C4-2B (cell line): ENCODE data around the gene SPEM1.

Experiments
- CTCF ChIP-seq: fragments of 450-650 bp; conservative IDR thresholded peaks from 2 replicates; pipeline ENCODE4 v1.5.1; 2017; ENCODE audit warnings: mild to moderate bottlenecking
- ZFX ChIP-seq: fragments of 450-650 bp; IDR thresholded peaks from 2 replicates; pipeline ENCODE4 v1.6.1; 2017

GRCh38 chr17:7466639-7467341, 46.7 kb downstream of the SPEM1 start:
- no peak for TF ChIP-seq CTCF
- no peak for TF ChIP-seq ZFX
